SU-DHL-6 (cell line): ENCODE results near the gene HCAR1.
"Not testable (repeated sequence)": the region's sequence is repeated elsewhere in the genome, so short reads cannot be mapped to it uniquely, and the experiment has no call there.

ENCODE experiments used
- H2AFZ ChIP-seq: fragments of 200-600 bp; sonication (generic); 2 replicates; pipeline ENCODE4 v1.6.1; 2014; ENCODE audit warnings: low read depth, mild to moderate bottlenecking, moderate library complexity, mixed read lengths, antibody characterized with exemption, low read length; ENCODE audit not compliant: severe bottlenecking
- H3F3A ChIP-seq: fragments of 200-600 bp; shearing (Covaris generic); 2 replicates; pipeline ENCODE4 v1.6.0; 2016; ENCODE audit warnings: antibody characterized with exemption, mild to moderate bottlenecking; ENCODE audit not compliant: insufficient read depth
- H3K27ac ChIP-seq: fragments of 200-600 bp; sonication (generic); 2 replicates; pipeline ENCODE4 v1.5.1; 2016; ENCODE audit warnings: low read depth, mild to moderate bottlenecking, low read length, moderate library complexity, mixed read lengths
- H3K27me3 ChIP-seq: fragments of 200-600 bp; sonication (generic), shearing (Covaris generic); 2 replicates; pipeline ENCODE4 v1.6.0; 2014; ENCODE audit warnings: mild to moderate bottlenecking, low read length
- H3K36me3 ChIP-seq: fragments of 200-600 bp; sonication (generic); 2 replicates; pipeline ENCODE4 v1.6.1; 2014; ENCODE audit warnings: mild to moderate bottlenecking, low read length, mixed read lengths
- H3K4me2 ChIP-seq: fragments of 300-600, 200-600 bp; shearing (Covaris generic), sonication (generic); 2 replicates; pipeline ENCODE4 v1.6.0; 2014; ENCODE audit warnings: low read length, low read depth, mild to moderate bottlenecking; ENCODE audit not compliant: poor library complexity, severe bottlenecking
- H3K4me3 ChIP-seq: fragments of 200-600 bp; sonication (generic); 2 replicates; pipeline ENCODE4 v1.5.1; 2014; ENCODE audit warnings: antibody characterized with exemption, low read length, mild to moderate bottlenecking, mixed read lengths; ENCODE audit not compliant: insufficient read depth, poor library complexity, severe bottlenecking
- H3K79me2 ChIP-seq: fragments of 200-600 bp; sonication (generic); 2 replicates; pipeline ENCODE4 v1.6.1; 2014; ENCODE audit warnings: mild to moderate bottlenecking, low read length, moderate library complexity; ENCODE audit not compliant: insufficient read depth
- H3K9ac ChIP-seq: fragments of 200-600 bp; sonication (generic); 2 replicates; pipeline ENCODE4 v1.7.0; 2014; ENCODE audit warnings: mild to moderate bottlenecking, low read length
- H3K9me2 ChIP-seq: fragments of 200-600 bp; sonication (generic); replicated peaks from 2 replicates; pipeline ENCODE4 v1.6.1; 2014; ENCODE audit warnings: low read length; ENCODE audit not compliant: insufficient read depth
- H3K9me3 ChIP-seq: fragments of 200-600 bp; sonication (generic); 2 replicates; pipeline ENCODE4 v1.6.1; 2014; ENCODE audit warnings: low read length, mixed read lengths; ENCODE audit not compliant: insufficient read depth
- H4K20me1 ChIP-seq: fragments of 200-600 bp; sonication (generic); 2 replicates; pipeline ENCODE4 v1.6.1; 2014; ENCODE audit warnings: low read depth, mild to moderate bottlenecking, antibody characterized with exemption, low read length, moderate library complexity, mixed read lengths

HCAR1 gene

DNA sequence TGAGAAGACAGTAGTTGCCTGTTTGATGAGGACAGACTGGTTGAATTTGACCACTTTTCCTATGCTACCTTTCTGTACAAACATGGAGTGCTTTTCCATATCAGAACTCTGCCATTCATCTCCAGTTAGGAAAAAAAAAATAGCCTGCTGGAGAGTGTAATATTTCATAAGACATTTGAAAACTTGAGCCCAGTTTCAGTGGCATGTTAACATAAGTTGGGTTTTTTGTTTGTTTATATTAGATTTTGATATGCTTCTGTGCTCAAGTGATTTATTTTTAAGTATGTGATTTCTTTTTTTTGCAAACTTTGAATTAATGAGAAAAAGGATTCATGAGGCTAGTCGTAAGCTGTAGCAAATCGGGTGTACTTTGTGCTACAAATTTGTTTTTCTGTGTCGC, 26.8 kb downstream of the HCAR1 start:
- not testable (repeated sequence) for H3K27ac ChIP-seq, H3K4me2 ChIP-seq, H3K27me3 ChIP-seq

DNA sequence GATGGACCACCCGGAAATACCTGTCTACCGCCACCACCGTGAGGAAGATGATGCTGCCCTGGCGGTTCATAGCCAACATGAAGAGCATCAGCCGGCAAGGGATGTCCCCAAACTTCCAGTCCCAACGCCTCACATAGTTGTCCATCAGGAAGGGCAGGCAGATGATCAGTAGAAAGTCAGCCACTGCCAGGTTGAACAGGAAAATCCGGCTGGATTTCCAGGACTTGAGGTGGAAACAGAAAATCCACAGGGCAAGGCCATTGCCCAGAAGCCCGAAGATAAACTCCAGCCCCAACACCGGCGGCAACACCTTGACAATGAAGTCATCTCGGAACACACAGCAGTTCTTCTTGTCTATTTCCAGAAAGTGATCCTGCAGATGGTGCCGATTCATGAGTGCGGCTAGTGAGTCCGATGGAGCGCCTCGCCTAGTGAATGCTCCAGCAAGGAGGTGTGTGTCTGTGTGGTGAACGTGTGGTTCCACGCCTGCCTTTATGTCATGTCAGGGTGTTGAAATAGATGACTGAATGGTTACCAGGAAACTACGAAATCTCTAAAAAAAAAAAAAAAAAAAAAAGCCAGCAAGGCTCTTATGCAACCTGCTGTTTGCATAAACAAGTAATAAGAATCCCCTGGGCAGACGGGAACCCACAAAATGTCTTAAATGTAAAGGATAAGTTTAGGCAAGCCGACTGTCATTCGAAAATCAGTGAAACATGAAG, 27.6 kb downstream of the HCAR1 start, which contains the start of gene HCAR2:
Gene HCAR2, minus strand, starts transcription at position 468 of the 722 bp plus-strand sequence. Its CDS starts 74 bp downstream, at position 394.
- not testable (repeated sequence) for H3K9me3 ChIP-seq, H3K27ac ChIP-seq, H3K27me3 ChIP-seq, H3K9ac ChIP-seq, H3K4me2 ChIP-seq, H3K9me2 ChIP-seq, H3F3A ChIP-seq, H3K79me2 ChIP-seq, H4K20me1 ChIP-seq, H3K4me3 ChIP-seq, H2AFZ ChIP-seq, H3K36me3 ChIP-seq

More for the DNA sequence above, 26.8 kb downstream of the HCAR1 start:
- not testable (repeated sequence) for H3F3A ChIP-seq, H3K9me2 ChIP-seq, H2AFZ ChIP-seq, H3K4me3 ChIP-seq, H3K9me3 ChIP-seq, H3K79me2 ChIP-seq, H4K20me1 ChIP-seq, H3K9ac ChIP-seq, H3K36me3 ChIP-seq

DNA sequence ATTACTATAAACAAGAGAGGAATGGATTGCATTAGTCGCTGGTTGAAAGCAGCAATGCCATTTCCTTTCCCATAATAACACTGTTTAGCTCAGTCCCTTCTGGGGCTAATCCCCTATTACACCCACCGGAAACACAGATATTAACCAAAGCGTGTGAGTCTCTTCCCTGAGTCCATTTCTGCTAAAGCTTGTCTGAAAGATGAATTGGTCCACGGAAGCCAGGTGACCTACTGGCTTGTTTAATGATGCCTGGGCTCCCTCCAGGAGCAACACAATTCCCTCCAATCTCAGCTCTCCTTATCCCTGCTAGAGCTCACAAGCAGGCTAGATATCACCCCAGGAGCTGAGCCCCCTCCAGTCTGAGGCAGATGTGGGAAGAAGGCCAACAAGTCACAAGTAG, 29.2 kb downstream of the HCAR1 start:
- not testable (repeated sequence) for H3K36me3 ChIP-seq, H3K27me3 ChIP-seq, H3K27ac ChIP-seq, H3F3A ChIP-seq, H3K79me2 ChIP-seq, H2AFZ ChIP-seq, H3K9me2 ChIP-seq, H4K20me1 ChIP-seq, H3K4me3 ChIP-seq, H3K4me2 ChIP-seq, H3K9ac ChIP-seq, H3K9me3 ChIP-seq

DNA sequence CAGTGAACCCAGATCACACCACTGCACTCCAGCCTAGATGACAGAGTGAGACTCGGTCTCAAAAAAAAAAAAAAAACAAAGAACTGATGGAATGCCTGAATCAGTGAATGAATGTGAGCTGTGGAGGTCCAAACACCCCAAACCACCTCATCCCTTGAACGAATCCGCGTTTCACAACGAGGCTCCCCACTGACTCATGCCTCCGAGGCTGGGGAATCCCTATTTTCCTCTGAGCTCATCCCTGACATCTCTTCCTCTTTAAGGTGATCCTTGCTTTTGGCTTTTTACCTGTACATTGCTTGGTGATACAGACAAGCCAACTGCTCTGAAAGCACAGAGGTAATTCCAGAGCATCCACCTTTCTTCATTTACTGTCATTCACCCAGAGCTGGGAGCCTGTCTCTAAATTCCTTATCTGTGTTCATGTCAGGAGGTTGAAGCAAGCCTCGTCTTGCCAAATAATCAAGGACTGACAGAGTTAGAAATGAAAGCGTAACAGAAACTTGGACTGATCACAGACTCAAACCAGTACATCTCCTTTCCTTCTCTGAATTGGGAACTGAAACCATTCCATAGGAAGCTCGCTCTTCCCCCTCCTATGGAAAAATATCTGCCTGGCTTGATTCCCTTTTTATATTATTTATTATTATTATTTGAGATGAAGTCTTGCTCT, 30.5 kb downstream of the HCAR1 start:
- H3K27ac ChIP-seq, H3K36me3 ChIP-seq, H3K9me3 ChIP-seq, H3K9ac ChIP-seq, H4K20me1 ChIP-seq, H2AFZ ChIP-seq, H3F3A ChIP-seq, H3K4me3 ChIP-seq, H3K4me2 ChIP-seq, H3K27me3 ChIP-seq, H3K9me2 ChIP-seq, H3K79me2 ChIP-seq: not testable (repeated sequence)

DNA sequence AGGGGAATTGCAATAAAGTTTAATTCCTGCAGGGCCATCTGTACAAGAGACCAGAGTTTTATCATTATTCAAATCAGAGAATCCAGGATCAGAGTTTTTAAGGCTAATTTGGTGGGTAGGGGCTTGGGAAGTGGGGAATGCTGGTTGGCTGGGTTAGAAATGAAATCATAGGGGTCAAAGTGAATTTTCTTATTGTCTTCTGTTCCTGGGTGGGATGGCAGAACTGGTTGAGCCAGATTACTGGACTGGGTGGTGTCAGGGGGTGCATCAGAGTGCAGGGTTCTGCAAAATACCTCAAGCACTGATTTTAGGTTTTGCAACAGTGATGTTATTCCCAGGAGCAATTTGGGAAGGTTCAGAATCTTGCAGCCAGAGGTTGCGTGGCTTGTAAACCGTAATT, 33.7 kb downstream of the HCAR1 start:
- H3K79me2 ChIP-seq, H3K4me2 ChIP-seq, H3K9ac ChIP-seq, H3K9me2 ChIP-seq, H4K20me1 ChIP-seq, H3K27ac ChIP-seq, H3K4me3 ChIP-seq, H3F3A ChIP-seq, H3K9me3 ChIP-seq, H3K27me3 ChIP-seq, H2AFZ ChIP-seq, H3K36me3 ChIP-seq: not testable (repeated sequence)
